ENCODE data around the gene AGO1. TPM values are rescaled to one million over a fixed set of nuclear protein-coding genes. Genes with fewer than 3 reads are reported as not detected.
A peak's percentile ranks its signal among the peaks of the same experiment; 100 is the strongest.

The AGO1 gene
- polyA plus RNA-seq (ENCODE audit: insufficient read length in 3 of 3), result 10 to 100 TPM; 17.1 to 19.1 (median 17.4) TPM

- peak; percentile 76 to 88 (median 86) for DNase-seq (ENCODE audit: low read depth in 3 of 3, low spot score in 2 of 3)
Measured at GRCh38 chr1:35882945-35883634, at the start of gene AGO1. TSS of gene AGO1 (plus strand) at chr1:35883209. CDS start at chr1:35883422, 213 bp downstream.

DNA sequence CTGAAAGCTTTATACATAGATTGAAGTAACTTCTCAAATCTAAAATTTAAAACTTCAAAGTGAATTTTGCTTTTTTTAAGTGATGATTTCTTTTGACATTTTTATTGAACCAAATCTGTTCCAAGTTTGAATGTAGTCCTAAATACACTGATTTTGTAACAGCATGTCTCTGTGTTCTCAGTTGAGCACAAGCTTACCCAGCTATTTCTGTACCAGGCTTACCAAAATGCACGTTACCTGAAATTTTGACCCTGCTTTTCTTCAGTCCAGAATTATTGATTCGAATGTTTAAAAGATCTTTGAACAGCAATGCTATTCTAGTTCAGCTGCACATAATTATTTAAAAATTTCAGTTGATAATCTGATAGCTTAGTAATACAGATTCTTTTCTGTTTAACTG lies 49.6 kb upstream of the AGO1 start:
- DNase-seq (ENCODE audit: low read depth in 3 of 3, low spot score in 2 of 3), result no peak

- no peak for DNase-seq (ENCODE audit: low read depth in 3 of 3, low spot score in 2 of 3)
Measured at GRCh38 chr1:35834218-35834617, 48.8 kb upstream of the AGO1 start.

DNA sequence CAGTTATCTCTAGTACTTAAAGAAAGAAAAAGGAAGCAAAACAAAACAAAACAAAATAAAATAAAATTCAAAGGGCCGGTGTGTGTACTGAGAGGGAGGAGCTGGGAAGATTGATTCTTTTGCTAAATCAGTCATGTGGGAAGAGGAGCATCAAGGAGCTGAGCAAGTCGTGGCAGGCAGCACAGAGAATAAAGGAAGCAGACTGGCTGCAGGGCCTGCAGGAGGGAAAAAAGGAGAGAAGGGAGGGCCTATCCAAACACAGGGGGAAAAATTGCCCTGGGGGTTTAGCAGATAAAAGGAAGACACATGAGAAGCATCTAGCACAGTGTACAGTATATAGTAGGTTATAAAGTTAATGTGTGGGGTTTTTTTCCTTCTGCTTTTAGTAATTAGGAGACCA lies 47.6 kb upstream of the AGO1 start:
- no peak for DNase-seq (ENCODE audit: low read depth in 3 of 3, low spot score in 2 of 3)

DNA sequence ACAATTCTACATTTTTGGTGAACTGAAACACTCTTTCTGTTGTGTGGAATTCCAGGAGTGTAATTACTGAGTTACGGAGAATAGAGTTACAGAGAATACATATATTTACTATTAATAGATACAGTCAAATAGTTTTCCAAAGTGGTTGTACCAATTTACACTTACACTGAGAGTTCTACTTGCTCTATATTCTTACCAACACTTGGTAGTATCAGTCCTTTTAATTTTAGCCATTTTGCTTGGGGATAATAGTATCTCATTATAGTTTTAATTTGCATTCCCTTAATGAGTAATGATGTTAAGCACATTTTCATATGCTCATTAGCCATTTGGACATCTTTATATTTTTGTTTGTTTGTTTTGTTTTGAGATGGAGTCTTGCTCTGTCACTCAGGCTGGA lies 46.3 kb upstream of the AGO1 start:
- no peak for DNase-seq (ENCODE audit: low read depth in 3 of 3, low spot score in 2 of 3)

DNA sequence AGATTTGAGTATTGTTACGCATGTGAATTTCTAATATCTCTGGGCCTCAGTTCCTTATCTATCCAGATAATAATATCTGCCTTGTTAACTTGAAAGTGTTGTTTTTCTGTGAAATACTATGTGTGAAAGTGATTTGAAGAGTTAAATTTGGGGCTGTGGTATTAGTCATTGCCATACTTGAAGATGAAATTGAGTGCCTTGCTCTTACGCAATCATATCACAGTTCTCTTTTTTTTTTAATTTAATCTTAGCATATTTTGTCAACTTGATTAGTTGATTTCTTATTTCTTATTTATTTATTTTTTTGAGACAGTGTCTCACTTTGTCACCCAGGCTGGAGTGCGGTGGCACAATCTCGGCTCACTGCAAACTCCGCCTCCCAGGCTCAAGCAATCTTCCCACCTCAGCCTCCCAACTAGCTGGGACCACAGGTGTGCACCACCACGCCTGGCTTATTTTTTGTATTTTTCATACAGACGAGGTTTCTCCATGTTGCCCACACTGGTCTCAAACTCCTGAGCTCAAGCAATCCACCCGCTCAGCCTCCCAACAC lies 44.2 kb upstream of the AGO1 start:
- DNase-seq (ENCODE audit: low read depth in 3 of 3, low spot score in 2 of 3), result no peak

DNA sequence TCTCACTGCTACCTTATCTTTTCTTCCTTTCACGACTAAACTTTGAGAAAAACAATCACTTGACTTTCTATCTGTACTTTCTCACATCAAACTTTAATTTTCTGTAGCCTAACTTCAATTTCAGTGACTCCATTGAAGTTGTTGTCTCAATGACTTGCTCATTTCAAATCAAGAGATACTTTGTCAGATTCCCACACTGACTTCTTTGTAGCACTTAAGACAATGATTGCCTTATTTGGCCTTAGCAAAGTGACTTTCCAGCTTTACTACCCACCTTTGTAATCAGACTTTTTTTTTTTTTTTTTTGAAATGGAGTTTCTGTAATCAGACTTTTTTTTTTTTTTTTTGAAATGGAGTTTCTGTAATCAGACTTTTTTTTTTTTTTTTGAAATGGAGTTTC lies 38.2 kb upstream of the AGO1 start:
- DNase-seq (ENCODE audit: low read depth in 3 of 3, low spot score in 2 of 3), result no peak

DNA sequence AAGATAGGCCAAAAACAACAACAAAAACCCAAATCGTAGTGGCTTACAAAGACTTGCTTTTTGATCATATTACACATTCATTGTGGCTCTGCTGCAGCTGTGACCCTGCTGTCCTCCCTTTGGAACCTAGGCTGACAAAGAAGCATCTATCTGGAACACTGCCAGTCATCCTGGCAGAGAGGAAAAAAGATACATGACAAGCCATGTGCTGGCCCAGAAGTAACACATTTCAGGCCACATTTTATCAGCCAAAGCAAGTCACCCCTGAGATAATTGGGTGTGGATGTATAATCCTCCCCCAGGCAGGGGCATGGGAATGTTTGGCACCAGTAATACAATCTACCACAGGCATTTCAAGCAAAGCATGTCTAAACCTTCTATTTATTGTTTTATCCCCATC lies 37.2 kb upstream of the AGO1 start:
- no peak for DNase-seq (ENCODE audit: low read depth in 3 of 3, low spot score in 2 of 3)

DNA sequence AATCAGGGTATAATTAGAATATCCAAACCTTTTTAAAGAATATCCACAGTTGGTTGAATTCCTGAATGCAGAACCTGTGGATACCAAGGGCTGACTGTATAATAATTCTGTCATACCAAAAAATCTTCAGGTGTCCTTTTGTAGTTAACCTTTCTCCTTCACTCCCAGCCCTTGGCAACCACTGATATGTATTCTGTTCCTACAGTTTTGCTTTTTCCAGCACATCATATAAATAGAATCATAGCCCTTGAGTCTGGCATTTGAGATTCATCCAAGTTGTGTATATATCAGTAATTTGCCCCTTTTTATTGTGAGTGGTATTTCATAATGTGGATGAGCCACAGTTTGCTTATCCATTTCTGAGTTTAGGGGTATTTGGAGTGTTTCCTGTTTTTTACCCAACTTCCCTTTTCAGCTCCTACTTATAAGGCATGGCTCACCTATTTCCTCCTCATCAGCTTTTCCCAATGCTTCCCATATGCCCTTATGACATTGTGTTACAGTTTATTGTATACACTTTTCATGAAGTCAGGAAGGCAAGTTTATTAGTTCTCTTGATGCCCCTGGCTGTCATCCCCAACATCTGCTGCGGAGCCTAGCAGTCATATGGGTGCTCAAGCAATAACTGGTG lies 35.0 kb upstream of the AGO1 start:
- no peak for DNase-seq (ENCODE audit: low read depth in 3 of 3, low spot score in 2 of 3)

DNA sequence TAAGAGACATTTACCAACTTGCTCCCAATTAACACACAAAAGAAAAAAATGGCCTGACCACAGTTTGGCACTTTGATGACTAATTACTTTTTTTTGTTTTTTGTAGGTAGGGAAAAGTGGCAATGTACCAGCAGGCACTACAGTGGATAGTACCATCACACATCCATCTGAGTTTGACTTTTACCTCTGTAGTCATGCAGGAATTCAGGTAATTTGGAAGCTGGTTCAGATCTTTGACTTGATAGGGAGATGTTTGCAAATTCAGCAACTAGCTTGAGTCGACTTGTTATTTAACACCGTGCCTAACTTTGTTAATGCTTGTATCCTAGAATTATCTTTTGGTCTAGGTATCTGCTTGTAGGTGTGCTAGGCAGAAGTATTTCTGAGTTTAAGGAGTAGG lies 33.0 kb upstream of the AGO1 start:
- DNase-seq (ENCODE audit: low read depth in 3 of 3, low spot score in 2 of 3), result no peak

GRCh38 chr1:35850716-35851115 lies 32.3 kb upstream of the AGO1 start:
- DNase-seq (ENCODE audit: low read depth in 3 of 3, low spot score in 2 of 3), result no peak

DNA sequence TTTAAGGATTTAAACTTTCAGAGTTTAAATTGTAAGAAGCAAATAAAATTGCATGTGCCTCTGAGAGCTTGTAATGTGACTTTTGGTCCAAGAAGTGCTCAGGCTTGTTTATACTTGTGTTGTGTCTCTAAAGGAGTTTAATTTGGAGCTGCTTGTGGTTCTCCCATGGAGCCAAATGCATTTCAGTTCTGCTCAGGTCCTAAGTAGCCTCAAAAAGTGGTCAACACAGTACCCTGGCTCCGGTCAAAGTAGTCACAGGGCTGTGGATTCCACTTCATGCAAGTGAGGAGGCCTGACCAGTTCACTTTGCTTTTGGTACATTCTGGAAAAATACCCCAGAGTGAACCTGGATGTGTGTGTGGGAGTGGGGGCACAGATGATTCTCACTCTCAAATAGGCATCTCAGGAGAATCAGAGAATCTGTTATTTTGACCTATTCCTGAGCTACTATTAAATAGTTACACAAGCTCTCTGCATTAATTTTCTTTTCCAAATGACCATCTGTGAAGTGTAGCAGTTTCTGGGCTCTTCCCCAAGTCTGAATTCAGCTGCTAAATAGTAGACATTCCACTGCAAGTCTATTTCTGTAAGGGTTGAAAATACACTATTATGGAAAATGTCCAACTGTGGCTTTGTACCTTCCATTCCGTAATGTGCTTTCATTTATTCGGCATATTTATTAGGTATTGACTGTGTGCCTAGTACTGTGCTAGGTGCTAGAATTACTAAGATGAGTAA lies 31.7 kb upstream of the AGO1 start:
- peak; percentile 47 to 57 (median 48) for DNase-seq (ENCODE audit: low read depth in 3 of 3, low spot score in 2 of 3)

- no peak for DNase-seq (ENCODE audit: low read depth in 3 of 3, low spot score in 2 of 3)
Measured at GRCh38 chr1:35852241-35852640, 30.8 kb upstream of the AGO1 start.

GRCh38 chr1:35854989-35855700 lies 27.9 kb upstream of the AGO1 start:
- no peak for DNase-seq (ENCODE audit: low read depth in 3 of 3, low spot score in 2 of 3)

GRCh38 chr1:35856964-35857363 lies 26.0 kb upstream of the AGO1 start:
- DNase-seq (ENCODE audit: low read depth in 3 of 3, low spot score in 2 of 3), result no peak

DNA sequence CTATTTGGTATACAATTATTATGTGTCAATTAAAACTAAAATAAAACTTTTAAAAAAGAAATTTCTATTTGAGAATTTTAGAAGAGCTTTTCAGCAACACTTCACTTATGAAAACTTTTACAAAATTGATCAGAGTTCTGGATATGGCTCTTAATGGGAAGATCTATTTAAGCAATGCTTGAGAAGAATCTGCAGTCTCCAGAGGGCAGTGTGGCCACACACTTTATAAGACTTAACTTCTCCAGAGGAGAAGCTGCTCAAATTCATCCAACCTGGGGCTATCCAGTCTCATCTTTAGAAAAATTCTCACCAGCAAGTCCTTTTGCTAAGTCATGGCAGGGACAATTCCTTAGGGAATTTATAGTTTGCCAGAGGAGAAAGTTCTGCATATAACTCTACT lies 25.2 kb upstream of the AGO1 start:
- DNase-seq (ENCODE audit: low read depth in 3 of 3, low spot score in 2 of 3), result no peak

- DNase-seq (ENCODE audit: low read depth in 3 of 3, low spot score in 2 of 3), result no peak
Measured at GRCh38 chr1:35860696-35861095, 22.3 kb upstream of the AGO1 start.

DNA sequence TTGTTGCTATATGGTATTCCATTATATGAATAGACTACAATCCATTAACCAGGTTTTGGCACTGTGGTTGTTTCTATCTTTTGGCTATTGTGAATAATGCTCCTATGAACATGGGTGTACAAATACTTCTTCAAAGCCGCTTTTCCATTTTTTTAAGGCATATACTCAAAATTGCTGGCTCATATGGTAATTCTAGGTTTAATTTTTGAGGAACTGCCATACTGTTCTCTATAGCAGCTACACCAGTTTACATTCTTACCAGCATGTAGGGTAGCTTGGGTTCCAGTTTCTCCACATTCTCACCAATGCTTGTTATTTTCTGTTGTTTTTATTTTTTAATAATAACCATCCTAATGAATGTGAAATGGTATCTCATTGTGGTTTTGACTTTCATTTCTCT lies 19.9 kb upstream of the AGO1 start:
- no peak for DNase-seq (ENCODE audit: low read depth in 3 of 3, low spot score in 2 of 3)

DNA sequence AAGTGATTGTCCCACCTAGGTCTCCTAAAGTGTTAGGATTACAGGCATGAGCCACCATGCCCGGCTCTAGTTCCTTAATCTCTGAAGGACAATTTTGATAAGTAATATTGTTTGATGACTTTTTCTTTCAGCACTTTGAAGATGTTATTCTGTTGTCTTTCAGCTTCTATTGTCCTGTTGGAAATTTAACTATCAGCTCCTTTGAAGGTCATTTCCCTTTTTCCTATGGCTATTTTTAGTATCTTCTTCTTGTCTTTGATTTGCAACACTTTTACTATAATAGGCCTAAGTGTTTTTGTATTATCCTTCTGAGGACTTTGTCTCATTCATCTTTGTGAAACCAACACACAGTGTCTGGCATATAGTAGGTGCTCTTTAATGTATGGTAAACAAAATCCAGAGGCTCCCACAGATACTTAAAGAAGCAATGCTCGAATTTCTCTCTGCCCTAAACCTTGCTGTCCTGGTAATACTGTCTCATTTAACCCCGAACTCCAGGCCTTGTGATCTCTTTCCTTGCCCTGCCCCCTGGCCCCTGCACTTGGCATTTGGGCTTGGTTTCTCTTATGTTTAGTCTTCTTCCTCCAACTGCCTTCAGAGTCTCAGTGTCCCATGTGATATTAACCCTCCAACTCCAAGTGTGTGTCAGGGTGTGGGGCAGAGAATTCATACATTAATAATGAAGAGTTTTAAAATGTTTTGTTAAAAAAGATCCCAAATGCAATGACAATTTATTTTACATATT lies 19.0 kb upstream of the AGO1 start:
- no peak for DNase-seq (ENCODE audit: low read depth in 3 of 3, low spot score in 2 of 3)

DNA sequence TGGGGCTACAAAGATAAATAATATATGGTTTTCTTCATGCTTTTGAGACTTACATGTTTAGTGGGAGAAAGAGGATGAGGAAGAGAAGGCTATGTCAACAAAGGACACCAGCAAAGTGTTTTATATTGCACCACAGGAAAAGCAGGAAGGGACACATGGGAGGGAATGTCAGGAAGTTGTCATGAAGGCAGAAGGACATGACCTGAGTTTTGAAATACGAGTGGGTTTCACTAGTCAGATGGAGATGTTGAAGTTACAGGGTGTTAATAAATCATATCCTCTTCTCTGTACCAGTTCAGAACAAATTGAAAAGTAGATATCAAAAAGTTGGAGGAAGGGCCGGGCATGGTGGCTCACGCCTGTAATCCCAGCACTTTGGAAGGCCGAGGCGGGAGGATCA lies 18.2 kb upstream of the AGO1 start:
- no peak for DNase-seq (ENCODE audit: low read depth in 3 of 3, low spot score in 2 of 3)

All from right renal cortex interstitium (tissue), 3 donors.